Measurements from ENCODE around the gene FANCB.
A peak's percentile ranks its signal among the peaks of the same experiment; 100 is the strongest.

Gene FANCB

DNA sequence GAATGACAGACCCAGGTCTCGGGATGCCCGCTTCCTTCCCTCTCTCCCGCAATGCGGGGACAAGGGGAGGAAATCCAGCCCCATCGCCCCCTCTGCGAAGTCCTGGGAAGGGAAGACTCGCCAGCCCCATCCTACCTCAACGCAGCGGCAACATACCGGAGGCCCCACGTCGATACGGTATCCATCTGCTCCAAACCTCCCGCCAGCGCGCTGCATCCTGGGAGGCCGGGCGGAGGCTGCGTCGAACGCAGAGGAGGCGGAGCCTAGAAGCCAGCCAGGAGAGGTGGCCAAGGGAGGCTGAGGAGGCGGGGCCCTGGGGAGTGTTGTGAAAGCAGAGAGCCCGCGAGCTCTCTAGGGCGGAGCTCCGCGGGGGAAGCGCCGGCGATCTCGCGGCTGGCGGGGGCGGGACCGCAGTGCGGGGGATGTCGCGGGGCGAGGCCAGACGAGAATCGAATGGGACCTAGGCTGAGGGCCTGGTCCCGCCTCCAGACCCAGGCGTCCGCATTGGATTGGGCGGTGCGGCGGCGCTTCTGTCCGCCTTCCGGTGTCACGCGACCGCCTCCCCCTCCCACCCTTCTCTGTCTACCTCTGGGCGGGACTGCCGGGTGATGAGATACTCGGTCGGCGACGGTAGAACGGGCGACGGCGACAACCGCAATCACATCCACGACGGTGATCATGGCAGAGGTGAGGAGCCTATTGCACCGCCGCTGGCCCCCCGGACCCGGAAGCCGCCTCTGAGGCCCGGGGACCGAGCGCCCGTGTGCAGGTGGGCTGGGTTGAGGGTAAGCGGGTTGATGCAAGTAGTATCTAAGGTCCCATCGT lies at the start of gene FANCB, which contains the start of gene MOSPD2:
Gene FANCB, minus strand, starts transcription at position 219 of the 825 bp plus-strand sequence. CDS start 7,559 bp downstream, outside the sequence.
Gene MOSPD2, plus strand, starts transcription at position 571 of the 825 bp plus-strand sequence. Its CDS starts 108 bp downstream, at position 679.
- peak; percentile 95 for DNase-seq

DNA sequence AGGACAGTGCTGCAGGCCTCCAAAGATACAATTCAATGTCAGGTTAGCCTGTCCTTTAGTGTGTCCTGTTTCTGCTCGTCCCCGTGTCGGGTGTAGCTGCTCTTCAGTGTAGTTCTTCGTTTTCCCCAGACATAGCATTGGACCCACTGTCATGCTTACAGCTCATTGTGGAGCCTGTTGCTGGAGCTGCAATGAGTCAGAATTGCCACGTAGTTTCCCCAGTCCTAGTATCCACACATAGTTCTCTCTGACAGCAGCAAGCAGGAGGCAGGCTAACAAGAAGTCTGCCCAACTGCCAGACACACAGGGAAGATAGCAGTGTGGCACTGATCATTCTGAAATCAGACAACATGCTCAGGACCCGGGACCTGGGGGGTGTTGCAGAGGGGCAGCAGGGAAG lies 49.6 kb upstream of the FANCB start:
- DNase-seq = no peak

DNA sequence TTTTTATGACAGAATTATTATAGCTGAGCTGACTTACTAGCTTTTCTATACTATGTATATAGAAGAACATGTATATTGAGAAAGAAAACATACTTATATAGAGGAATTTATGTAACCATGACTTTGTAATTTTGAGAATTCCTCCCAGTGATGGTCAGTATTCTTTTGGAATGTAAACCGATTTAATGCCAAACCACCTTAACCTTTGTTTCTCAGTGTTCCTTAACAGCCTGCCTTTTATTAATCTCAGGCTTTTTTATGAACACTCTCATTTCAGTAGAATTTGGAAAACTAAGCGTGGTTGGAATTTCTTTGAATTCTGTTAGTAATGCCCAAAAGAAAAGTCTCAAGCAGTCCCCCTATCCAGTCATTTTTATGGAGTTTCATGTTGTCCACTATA lies 47.3 kb upstream of the FANCB start:
- no peak for DNase-seq

DNA sequence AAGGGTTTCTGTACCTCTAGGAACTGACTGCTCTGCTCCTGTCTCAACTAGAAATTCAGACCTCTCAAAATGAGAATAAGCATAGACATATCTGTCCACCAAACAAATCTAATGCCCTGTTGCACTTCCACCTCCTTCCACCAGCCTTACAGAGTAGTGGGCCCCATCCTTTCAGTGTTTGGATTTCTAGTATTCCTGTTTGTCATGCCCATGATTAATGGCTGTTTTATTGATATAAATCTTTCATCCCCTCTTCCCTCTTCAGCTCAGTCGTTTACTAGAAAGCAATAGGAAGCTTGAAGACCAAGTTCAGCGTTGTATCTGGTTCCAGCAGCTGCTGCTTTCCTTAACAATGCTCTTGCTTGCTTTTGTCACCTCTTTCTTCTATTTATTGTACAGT lies 46.5 kb upstream of the FANCB start:
- no peak for DNase-seq

DNA sequence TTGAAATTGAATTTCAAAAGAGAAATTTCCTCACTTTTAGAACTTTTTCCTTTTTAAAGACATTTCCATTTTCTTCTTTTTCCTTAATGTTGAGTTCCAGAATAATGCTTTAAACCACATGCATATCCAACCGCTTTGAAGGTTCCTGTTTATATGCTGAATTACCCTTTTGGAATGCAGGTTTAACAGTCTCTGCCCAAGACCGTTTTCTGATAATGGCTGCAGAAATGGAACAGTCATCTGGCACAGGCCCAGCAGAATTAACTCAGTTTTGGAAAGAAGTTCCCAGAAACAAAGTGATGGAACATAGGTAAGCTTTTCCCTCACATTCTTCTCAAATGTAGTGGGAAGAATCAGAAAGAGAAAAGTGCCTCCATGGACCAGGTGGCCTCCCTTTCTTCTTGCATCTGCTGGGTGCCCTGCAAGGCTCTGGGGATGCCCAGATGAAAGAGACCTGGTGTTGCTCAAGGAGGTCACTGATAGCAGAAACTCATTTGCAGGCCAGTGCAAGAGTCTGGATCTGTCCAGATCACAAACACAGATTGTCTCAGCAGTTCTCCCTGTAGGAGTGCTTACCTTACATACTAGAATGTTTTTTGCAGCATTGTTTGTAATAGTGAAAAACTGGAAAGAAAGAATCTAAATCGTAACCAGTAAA lies 43.3 kb upstream of the FANCB start:
- DNase-seq = no peak

DNA sequence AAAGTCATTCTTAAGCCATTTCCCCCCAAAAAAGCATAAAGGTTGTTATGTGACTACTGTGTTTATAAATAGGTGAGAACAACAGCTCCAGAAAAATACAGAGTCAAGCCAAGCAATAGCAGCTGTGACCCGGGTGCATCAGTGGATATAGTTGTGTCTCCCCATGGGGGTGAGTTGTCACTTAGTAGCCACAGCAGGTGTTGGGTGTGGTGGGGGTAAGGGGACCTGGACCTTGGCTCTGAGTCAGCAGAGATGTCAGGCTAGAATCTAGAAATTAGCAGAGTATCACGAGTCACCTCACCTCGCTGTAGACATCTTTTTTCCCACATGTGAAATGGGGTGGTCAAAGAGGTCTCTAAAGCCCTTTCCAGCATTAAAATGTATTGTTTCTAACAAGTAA lies 42.7 kb upstream of the FANCB start:
- DNase-seq = no peak

DNA sequence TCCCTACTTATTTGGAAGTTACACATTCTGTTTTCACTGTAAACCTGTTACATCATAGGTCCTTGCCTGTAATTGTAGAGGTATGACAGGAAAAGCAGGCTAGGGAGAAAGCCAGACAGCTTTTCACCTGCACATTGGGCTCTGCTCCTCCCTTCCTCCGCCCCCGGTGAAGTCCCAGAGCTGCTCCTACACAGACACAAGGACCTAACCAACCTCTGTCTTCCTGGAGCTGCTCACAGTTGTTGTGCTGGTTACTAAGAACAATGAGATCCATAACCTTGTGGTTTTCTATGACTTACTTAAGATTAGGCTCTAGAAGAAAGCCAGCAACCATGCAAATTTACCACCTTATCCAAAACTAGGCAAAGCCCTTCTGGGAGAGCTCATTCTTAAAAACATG lies 40.4 kb upstream of the FANCB start:
- no peak for DNase-seq

DNA sequence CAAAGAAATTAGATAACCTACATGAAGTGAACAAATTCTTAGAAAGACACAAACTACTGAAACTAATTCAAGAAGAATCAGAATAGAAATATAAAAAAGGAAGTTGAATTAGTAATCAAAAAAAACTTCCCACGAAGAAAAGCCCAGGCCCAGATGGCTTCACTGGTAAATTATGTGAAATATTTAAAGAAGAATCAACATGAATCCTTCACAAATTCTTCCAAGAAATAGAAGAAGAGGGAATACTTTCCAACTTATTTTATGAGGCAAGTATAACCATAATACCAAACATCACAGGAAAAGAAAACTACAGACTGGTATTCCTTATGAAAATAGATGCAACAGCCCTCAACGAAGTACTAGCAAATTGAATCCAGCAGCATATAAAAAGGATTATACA lies 31.0 kb upstream of the FANCB start:
- DNase-seq = no peak

DNA sequence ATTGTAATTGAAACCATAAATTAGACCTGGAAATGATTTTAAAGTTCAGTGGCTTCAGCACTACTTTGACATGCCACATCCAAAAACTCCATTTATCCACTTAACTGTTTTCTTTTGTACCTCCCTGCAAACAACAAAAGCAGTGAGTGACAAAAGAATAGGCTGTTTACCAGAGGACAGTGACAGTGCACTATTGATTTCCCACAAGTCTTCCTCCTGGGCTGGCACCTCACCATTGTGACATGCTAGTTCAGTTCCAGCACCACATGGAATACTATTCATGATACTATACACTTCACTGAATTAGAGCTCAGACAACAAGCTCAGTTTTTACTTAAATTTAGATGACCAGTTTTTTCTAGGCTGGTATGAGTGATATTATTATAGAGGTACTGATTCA lies 29.7 kb upstream of the FANCB start:
- DNase-seq = no peak

DNA sequence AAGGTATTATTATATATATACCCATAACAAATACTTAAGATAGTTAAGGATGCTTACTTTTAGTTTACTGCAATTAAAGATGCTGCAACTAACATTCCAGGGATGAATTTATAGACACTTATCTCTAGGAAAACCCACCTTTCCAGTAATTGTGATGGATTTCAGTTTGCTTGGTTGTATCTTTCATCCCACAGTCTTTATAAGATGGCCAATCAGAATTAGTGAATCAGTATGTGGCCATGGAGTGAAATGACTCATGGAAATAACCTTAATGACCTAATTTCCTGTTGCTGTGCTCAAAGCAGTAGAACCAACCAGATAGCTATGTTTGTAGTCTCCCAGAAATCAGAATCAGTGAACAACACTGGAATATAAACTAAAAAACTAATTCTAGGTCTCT lies 26.7 kb upstream of the FANCB start:
- no peak for DNase-seq

DNA sequence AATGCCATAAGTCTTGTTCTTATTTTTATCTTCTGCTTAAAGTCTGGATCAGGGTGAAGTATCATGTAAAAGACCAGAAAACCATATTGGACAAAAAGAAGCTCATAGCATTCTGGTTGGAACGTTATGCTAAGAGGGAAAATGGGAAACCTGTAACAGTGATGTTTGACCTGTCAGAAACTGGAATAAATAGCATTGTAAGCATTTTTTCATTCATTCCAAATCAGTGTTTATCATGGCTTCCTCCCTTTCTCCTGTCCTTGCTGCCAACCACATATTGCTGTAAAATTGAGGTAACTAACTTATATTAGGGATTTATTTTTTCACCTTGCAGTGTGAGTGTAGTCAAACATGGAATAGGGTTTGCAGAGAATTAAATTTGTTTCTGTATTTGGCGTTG lies 24.2 kb upstream of the FANCB start:
- DNase-seq = no peak

DNA sequence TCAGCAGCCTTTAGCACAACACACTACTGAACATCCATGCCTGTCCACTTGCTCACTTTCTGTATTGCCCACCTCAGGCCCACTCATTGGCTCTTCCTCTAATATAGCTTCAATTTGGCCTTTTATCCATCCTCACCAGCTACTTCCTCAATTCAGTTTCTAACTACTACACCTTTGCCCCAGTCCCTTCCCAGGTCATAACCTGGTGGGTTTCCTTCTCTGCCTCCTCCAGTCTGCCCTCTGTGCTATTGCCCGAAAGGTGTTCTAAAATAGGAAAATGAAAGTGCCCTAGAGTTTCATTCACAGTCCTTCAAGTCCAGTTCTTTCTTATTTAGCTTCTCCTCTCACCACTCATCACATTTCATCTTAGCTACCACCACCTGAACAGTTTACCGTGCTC lies 23.4 kb upstream of the FANCB start:
- no peak for DNase-seq

DNA sequence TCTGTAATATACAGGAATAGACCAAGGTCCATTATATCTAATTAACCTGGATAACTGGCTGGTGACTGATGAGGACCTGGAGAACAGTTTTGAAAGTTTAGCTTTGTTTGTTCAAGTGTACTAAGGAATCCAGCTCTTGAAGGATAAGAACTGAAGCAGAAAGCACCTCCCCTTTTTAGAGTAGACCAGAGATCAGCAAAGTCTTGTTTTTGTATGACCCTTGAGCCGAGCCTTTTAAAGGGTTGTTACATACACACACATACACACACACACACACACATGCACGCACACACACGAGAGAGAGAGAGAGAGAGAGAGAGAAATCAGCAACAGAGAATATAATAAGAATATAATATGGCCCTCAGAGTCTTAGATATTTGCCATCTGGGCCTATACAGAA lies 13.4 kb upstream of the FANCB start:
- DNase-seq = no peak

DNA sequence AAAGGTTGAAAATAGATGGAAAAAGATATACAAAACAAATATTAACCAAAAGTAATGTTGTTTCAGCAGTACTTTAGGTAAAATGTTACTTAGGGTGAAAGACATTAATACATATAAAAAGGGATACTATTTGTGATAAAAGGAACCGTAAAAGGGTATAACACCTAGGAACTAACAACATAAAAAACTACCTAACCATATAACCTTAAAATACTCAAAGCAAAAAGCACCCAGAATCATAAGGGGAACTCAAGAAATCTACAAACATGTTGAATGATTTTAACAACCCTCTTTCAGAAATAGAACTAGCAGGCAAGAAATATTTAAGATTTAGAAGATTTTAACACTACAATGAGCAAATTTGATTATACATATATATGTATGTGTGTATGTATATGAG lies 11.8 kb upstream of the FANCB start:
- DNase-seq = no peak

DNA sequence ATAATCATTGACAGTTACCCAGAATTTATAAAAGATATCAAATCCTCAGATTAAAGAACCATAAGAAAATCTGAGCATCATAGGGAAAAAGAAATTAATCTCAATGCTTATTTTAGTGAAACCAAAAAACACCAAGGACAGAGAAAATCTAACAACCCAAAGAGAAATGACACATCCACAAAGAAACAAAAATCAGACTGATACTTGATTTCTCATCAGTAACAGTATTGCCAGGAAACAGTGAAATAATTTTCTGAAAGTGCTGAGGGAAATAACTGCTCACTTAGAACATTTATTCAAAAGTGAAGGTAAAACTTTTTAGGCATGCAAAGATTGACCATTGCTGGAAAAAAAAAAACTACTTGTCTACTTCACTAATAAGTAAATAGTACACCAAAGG lies 11.0 kb upstream of the FANCB start:
- DNase-seq = no peak

DNA sequence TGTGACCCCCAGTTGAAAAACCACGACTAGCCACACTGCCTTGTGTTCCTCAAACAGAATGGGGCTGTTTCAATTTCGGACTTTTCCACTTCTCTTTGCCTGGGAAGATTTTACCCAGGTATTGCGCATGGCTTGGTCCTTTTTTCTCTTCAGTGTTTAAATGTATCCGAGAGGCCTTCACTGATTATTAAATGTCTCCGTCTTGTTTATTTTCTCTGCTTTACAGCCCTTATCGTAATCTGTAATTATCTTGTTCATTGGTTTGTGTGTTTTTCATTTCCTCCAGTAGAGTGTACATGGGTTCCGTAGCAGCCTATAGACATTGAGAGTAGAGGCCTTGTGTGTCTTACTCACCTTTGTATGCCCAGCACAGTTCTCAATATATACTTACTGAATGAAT lies 2.8 kb upstream of the FANCB start:
- DNase-seq = no peak

DNA sequence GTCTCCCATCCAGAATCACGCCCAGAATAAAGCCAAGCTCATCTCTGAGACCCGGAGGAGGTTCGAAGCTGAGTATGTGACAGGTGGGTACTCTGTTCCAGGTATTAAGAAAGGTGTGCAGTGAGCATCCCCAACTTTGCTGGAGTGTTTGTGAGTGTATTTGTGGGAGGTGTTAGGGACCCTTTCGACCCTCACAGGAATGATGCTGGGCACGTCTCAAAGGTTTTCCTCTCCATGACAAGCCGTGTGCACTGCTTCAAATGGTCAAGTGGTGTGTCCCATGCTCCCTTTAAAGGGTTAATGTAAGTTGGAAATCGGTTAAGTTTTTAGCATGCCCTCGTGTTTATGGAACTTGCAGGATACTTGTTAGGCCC lies 794 bp upstream of the FANCB start:
- no peak for DNase-seq

DNA sequence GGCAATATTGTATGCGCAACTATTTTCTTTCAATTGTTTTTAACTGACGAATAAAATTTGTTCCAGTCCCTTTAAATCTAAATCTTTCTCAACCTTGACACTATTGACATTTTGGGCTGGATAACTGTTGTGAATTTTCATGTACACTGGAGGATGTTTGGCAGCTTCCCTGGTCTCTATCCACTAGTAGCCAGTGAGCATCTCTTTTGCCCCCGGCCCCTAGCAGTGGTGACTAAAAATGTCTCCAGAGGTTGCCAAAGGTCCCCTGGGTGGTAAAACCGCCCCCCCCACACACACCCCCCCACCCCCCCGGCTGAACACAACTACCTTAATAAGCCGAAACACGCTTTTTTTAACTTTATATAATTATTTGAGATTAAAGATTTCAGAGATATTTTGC lies 514 bp downstream of the FANCB start:
- no peak for DNase-seq

DNA sequence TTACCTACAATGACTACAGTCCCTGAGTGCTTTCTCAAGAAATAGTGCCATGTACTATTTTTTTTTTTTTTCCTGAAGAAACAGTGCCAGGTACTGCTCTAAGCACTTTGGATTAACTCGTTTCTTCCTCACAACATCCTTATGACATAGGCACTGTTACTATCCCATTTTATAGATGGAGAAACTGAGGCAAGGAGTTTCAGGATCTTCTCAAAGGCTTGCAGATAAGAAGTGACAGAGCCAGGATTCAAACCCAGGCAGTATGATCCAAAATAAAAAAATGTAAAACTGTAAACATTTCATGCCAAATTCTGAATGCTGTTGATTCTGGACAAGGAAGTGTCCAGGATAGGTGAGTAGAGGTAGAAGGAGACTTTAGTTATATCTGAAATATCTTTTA lies 1.1 kb downstream of the FANCB start:
- DNase-seq = no peak

DNA sequence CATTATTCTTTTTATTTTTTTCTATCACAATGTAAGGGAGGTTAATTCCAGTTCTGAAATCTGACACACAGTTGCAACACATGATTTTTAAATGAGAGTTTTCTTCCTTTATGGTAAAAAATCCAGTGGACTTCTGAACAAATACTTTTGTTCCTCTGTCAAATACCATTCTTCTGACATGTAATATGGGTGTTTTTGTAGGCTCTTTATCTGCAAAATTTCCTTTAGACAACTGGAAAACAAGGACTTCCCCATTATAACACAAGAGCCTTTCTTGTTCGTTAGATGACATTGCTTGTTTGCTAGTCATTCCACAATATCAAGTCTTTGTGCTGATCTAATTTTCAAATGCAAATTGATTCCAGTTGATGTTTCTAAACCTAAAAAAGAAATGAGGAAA lies 7.7 kb downstream of the FANCB start:
- DNase-seq = no peak

DNA sequence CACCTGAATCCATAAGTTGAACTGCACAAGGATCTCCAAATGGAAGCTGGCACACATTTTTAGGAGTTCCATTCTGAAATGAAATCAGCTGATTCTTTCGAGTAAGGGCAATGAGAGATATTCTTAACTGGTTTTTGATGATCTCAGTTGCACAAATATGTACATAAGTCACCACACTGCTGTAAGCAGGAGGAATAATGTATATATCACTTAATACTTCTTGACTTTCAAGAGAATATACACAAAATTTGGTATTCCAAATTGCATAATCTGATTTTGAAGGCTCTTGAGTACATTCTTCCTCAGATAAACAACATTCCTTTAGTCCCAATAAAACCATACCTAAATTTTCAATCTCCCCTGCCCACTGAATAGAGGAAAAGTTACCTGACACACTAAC lies 8.2 kb downstream of the FANCB start:
- no peak for DNase-seq

DNA sequence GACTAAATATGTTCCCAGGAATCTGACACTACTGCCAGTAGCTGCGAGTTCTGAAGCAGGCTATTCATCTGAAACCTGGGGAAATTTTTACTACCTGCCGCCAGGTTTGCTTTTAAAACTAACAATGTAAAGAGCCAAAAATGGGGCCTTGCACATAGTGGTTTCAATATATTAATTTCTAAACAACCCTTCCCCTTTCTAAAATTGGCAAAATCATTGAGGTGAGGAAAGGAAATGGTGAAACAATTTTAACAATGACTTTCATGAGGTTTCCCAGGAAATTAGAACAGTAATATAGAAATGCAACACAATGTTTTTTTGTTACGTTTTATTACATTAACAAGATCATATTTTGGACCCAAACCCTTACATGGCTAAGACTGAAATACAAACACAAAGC lies 21.3 kb downstream of the FANCB start:
- no peak for DNase-seq

DNA sequence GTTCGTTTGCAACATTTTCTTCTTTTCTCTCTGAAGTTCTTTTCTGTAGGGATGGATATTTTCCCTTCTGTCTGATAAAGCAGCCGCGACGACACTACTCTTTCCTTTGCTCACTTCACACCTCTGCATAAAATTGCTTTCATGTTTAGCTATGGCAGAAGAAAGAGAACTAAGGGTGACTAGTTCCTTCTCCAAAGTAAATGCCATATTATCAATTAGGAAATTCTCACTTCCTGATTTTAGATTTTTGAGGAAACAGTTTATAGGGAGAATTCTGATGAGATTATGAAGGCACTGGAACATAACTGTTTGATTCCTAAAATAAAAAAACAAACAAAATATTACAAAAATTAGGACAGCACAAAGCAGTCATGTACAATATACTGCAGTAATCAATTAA lies 29.2 kb downstream of the FANCB start:
- no peak for DNase-seq

DNA sequence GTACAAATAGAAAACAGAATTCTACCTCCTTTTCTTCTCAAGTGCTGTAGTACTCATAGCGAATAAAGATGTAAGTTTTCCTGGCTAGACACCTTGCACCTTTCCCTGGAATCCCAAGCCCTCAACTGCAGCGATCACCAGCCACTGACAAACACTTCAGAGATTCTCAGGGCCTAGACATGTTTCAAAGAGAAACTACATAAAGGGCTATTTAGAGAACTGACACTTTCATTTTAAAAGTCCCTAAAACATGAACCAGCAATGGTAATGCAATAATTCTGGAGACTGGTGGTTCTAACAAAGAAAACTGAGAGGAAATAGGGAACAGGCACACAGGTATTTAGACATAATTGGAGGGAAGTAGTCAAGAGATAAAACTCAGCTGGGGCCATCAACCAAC lies 35.7 kb downstream of the FANCB start:
- no peak for DNase-seq

DNA sequence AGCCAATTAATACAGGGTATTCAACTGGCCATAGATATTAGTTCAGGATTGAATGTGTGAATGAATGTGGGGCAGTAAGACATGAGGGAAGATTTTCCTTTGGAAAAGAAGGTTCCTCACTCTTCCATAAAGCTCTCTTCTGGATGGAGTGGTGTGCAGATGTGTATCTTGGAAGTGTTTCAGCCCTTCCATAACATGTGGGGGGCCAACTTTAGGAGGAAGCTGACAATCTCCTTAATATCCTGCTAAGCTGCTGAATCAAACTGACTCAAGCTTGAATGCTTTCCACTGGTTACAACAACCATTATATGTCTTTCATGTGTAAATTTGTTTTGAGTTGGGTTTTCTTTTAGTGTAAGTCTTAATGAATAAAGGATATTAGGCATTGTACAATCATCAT lies 40.3 kb downstream of the FANCB start:
- no peak for DNase-seq

All from CD4-positive, alpha-beta T cell treated with Interleukin-17A for 4 hours (primary cell).